HCT116 (cell line): ENCODE measurements around the gene TIGD2.

Source experiments
- ELF1 ChIP-seq: IDR thresholded peaks from 2 replicates; pipeline ENCODE4 v1.6.1; 2012; ENCODE audit warnings: low read depth, borderline replicate concordance
- EZH2 ChIP-seq: fragments of 200-600 bp; sonication (generic); IDR thresholded peaks from 2 replicates; pipeline ENCODE4 v1.6.1; 2017; ENCODE audit warnings: antibody characterized with exemption, mixed run types
- POLR2A ChIP-seq: IDR thresholded peaks from 2 replicates; pipeline ENCODE4 v1.7.0; 2011; ENCODE audit warnings: borderline replicate concordance; ENCODE audit not compliant: insufficient read depth, insufficient read length; ENCODE audit errors: extremely low read depth
- POLR2AphosphoS5 ChIP-seq: IDR thresholded peaks from 2 replicates; pipeline ENCODE4 v1.6.1; 2011; ENCODE audit warnings: mild to moderate bottlenecking, low read depth, low read length, moderate library complexity
- RAD21 ChIP-seq: IDR thresholded peaks from 2 replicates; pipeline ENCODE4 v1.6.1; 2012; ENCODE audit warnings: low read depth, mild to moderate bottlenecking
- TF ChIP-seq, protein P1 (sequence below), 3 experiments: fragments of 200-600 bp in 1 of 3; sonication (generic) in 1 of 3; IDR thresholded peaks in 2 of 3; conservative IDR thresholded peaks in 1 of 3; 2 replicates each; pipeline ENCODE4 v1.5.1; 2012 to 2017; ENCODE audit warnings: low read depth in 2 of 3, low read length in 2 of 3, antibody characterized with exemption in 1 of 3, borderline replicate concordance in 1 of 3, control low read depth in 1 of 3, mild to moderate bottlenecking in 1 of 3, mixed read lengths in 1 of 3, mixed run types in 1 of 3, moderate library complexity in 1 of 3; ENCODE audit not compliant: insufficient read depth in 1 of 3
- TF ChIP-seq, protein P2 (sequence below): IDR thresholded peaks from 2 replicates; pipeline ENCODE4 v1.6.1; 2012
- TF ChIP-seq, protein P3 (sequence below): IDR thresholded peaks from 2 replicates; pipeline ENCODE4 v1.6.1; 2011; ENCODE audit warnings: mild to moderate bottlenecking, low read length, moderate library complexity; ENCODE audit not compliant: insufficient replicate concordance; ENCODE audit errors: extremely low read depth

DNA sequence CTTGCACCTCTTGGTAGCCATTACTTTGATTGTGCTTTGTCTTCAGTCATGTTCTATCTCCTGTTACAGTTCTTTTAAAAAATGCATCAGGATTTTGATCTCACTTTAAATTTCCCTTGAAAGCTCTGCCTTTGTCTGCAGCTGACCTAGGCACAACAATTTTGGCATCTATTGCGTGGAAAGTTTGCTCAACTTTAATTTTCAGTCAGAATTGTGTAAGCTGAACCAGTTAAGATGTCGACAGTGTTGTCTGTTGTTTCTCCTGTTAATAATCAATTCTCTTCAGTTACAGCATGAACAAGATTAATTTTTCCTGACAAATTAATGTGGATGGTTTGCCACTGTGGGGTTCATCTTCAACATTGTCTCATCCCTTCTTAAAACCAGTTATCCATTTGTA, 34.9 kb downstream of the TIGD2 start:
- no peak for TF ChIP-seq POLR2AphosphoS5
- TF ChIP-seq ELF1 = no peak
- TF ChIP-seq, protein P1, sequence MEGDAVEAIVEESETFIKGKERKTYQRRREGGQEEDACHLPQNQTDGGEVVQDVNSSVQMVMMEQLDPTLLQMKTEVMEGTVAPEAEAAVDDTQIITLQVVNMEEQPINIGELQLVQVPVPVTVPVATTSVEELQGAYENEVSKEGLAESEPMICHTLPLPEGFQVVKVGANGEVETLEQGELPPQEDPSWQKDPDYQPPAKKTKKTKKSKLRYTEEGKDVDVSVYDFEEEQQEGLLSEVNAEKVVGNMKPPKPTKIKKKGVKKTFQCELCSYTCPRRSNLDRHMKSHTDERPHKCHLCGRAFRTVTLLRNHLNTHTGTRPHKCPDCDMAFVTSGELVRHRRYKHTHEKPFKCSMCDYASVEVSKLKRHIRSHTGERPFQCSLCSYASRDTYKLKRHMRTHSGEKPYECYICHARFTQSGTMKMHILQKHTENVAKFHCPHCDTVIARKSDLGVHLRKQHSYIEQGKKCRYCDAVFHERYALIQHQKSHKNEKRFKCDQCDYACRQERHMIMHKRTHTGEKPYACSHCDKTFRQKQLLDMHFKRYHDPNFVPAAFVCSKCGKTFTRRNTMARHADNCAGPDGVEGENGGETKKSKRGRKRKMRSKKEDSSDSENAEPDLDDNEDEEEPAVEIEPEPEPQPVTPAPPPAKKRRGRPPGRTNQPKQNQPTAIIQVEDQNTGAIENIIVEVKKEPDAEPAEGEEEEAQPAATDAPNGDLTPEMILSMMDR (IDR thresholded peaks at IDR 0.05 in 2 of 3, conservative IDR thresholded peaks at IDR 0.05 in 1 of 3; ENCODE audit: borderline replicate concordance in 1 of 3, insufficient read depth in 1 of 3, low read depth in 2 of 3, low read length in 2 of 3) = no peak
- TF ChIP-seq, protein P2, sequence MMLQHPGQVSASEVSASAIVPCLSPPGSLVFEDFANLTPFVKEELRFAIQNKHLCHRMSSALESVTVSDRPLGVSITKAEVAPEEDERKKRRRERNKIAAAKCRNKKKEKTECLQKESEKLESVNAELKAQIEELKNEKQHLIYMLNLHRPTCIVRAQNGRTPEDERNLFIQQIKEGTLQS = no peak
- TF ChIP-seq RAD21 = no peak
- TF ChIP-seq POLR2A = no peak
- TF ChIP-seq EZH2 = no peak
- TF ChIP-seq, protein P3, sequence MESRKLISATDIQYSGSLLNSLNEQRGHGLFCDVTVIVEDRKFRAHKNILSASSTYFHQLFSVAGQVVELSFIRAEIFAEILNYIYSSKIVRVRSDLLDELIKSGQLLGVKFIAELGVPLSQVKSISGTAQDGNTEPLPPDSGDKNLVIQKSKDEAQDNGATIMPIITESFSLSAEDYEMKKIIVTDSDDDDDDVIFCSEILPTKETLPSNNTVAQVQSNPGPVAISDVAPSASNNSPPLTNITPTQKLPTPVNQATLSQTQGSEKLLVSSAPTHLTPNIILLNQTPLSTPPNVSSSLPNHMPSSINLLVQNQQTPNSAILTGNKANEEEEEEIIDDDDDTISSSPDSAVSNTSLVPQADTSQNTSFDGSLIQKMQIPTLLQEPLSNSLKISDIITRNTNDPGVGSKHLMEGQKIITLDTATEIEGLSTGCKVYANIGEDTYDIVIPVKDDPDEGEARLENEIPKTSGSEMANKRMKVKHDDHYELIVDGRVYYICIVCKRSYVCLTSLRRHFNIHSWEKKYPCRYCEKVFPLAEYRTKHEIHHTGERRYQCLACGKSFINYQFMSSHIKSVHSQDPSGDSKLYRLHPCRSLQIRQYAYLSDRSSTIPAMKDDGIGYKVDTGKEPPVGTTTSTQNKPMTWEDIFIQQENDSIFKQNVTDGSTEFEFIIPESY = no peak
